NK-92 treated with Interleukin-12 subunit alpha and Interleukin-12 subunit beta, amount 100 ng/mL, for 24 hours (cell line): ENCODE data around the gene IGBP1.
A peak's percentile ranks its signal among the peaks of the same experiment; 100 is the strongest.
"Not testable (repeated sequence)": the region's sequence is repeated elsewhere in the genome, so short reads cannot be mapped to it uniquely, and the experiment has no call there.

Source experiments
- DNase-seq: peaks from one replicate; lab custom pipeline; 2025; lab: John Stamatoyannopoulos, UW

Gene IGBP1

GRCh38 chrX:70166601-70167590 is 33.6 kb downstream of the IGBP1 start:
- DNase-seq = no peak

- DNase-seq = no peak
Measured at GRCh38 chrX:70168238-70169188, 35.3 kb downstream of the IGBP1 start.

- no peak for DNase-seq
Measured at GRCh38 chrX:70169281-70169680, 36.0 kb downstream of the IGBP1 start.

GRCh38 chrX:70171624-70172023 is 38.4 kb downstream of the IGBP1 start:
- no peak for DNase-seq

GRCh38 chrX:70172221-70172620 is 39.0 kb downstream of the IGBP1 start:
- DNase-seq = no peak

GRCh38 chrX:70172964-70173363 is 39.7 kb downstream of the IGBP1 start:
- DNase-seq = no peak

- DNase-seq = no peak
Measured at GRCh38 chrX:70174754-70175153, 41.5 kb downstream of the IGBP1 start.

- DNase-seq = no peak
Measured at GRCh38 chrX:70175338-70175737, 42.1 kb downstream of the IGBP1 start.

GRCh38 chrX:70176938-70177533 is 43.8 kb downstream of the IGBP1 start, which contains the start of gene DGAT2L6:
Gene DGAT2L6, plus strand, starts transcription at chrX:70177483. Its CDS starts 100 bp downstream, at chrX:70177583.
- no peak for DNase-seq

- DNase-seq = no peak
Measured at GRCh38 chrX:70183091-70183490, 49.8 kb downstream of the IGBP1 start.

- DNase-seq = no peak
Measured at GRCh38 chrX:70190225-70190624, 57.0 kb downstream of the IGBP1 start.

GRCh38 chrX:70196961-70197720 is 63.9 kb downstream of the IGBP1 start:
- DNase-seq = peak; percentile 4

GRCh38 chrX:70201732-70202131 is 68.5 kb downstream of the IGBP1 start:
- no peak for DNase-seq

- no peak for DNase-seq
Measured at GRCh38 chrX:70208479-70208878, 75.2 kb downstream of the IGBP1 start.

GRCh38 chrX:70209570-70209969 is 76.3 kb downstream of the IGBP1 start:
- not testable (repeated sequence) for DNase-seq
